ENCODE results near the gene MEIS2. TPM values are rescaled to one million over a fixed set of nuclear protein-coding genes. Genes with fewer than 3 reads are reported as not detected.

The MEIS2 gene
- total and polyA plus RNA-seq, 2 donors (not counting 3 experiments of a cell fraction or from before 2014, with no cell fraction given) = 22.5 to 26.2 TPM

GRCh38 chr15:36899696-36900095 is 200.7 kb downstream of the MEIS2 start:
- H3K9ac ChIP-seq (replicated peaks; ENCODE audit: extremely low read depth, insufficient read depth, low read length) = no peak overlapping the region
- intact Hi-C loops (cut with micrococcal nuclease) = no loop called here
- dilution Hi-C loops (cut with MboI; ENCODE audit: extremely low pct_ligation_motif_present, low sequenced_read_pairs) = no loop called here
- no peak for FAIRE-seq
- CTCF ChIA-PET = interaction anchor here (1.6 kb wide), 2 partner anchors 8 to 236 kb away, joined by 4 to 5 read pairs; no protein-coding TSS in a partner anchor
- BruUV-seq (replicated peaks) = no TSS peak
- no peaks in the 10 kb centered on the region for H3K79me2 ChIP-seq (ENCODE audit: control insufficient read depth, insufficient read depth, low read length)
- H3K36me3 ChIP-seq (ENCODE audit: control insufficient read depth in 2 of 2, extremely low read depth in 1 of 2, insufficient read depth in 2 of 2, low read length in 2 of 2) = peaks cover 0 to 2% of the 10 kb centered on the region in 2 experiments
- no peaks in the 10 kb centered on the region for H3K4me1 ChIP-seq (ENCODE audit: control insufficient read depth, extremely low read depth, insufficient read depth, low read length)
- H3K27me3 ChIP-seq (ENCODE audit: control insufficient read depth in 2 of 2, insufficient read depth in 2 of 2, low read length in 2 of 2) = no peaks in the 10 kb centered on the region
- H3K9me1 ChIP-seq (replicated peaks; ENCODE audit: control insufficient read depth, extremely low read depth, insufficient read depth, low read length) = no peaks in the 10 kb centered on the region
- no peak overlapping the region for H3K27ac ChIP-seq (ENCODE audit: insufficient read depth, low read depth, low read length)
- H3K9me3 ChIP-seq (replicated peaks; ENCODE audit: control insufficient read depth, insufficient read depth, low read length) = no peaks in the 10 kb centered on the region
- POLR2A ChIA-PET = no interaction called here
- no peaks in the 10 kb centered on the region for H4K20me1 ChIP-seq (replicated peaks; ENCODE audit: control insufficient read depth, extremely low read depth, insufficient read depth, low read length)
- H3K4me3 ChIP-seq (replicated peaks in 1 of 3; ENCODE audit: insufficient read depth in 1 of 3, low read depth in 1 of 3, low read length in 3 of 3) = no peak overlapping the region
- H3K4me2 ChIP-seq (ENCODE audit: insufficient read depth, low read length) = no peak overlapping the region
- TF ChIP-seq POLR2A (IDR thresholded peaks at IDR 0.05; ENCODE audit: low read depth, low read length) (no peak), EZH2 (IDR thresholded peaks at IDR 0.05; ENCODE audit: borderline replicate concordance, low read depth, low read length, severe bottlenecking) (no peak), GATA2 (IDR thresholded peaks at IDR 0.05; ENCODE audit: insufficient read depth, insufficient read length, low read depth, low read length) (no peak), MYC (IDR thresholded peaks at IDR 0.05; ENCODE audit: low read depth, low read length) (no peak), FOS (IDR thresholded peaks at IDR 0.05; ENCODE audit: borderline replicate concordance, insufficient read depth, low read length) (no peak), JUN (IDR thresholded peaks at IDR 0.05; ENCODE audit: borderline replicate concordance, insufficient read depth, insufficient read length, low read depth) (no peak), POLR2AphosphoS5 (IDR thresholded peaks at IDR 0.05; ENCODE audit: insufficient read depth, low read depth, low read length) (no peak)
- TF ChIP-seq, protein P1, sequence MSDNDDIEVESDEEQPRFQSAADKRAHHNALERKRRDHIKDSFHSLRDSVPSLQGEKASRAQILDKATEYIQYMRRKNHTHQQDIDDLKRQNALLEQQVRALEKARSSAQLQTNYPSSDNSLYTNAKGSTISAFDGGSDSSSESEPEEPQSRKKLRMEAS (IDR thresholded peaks at IDR 0.05; ENCODE audit: insufficient read depth, insufficient read length) = no peak
- TF ChIP-seq, protein P2, sequence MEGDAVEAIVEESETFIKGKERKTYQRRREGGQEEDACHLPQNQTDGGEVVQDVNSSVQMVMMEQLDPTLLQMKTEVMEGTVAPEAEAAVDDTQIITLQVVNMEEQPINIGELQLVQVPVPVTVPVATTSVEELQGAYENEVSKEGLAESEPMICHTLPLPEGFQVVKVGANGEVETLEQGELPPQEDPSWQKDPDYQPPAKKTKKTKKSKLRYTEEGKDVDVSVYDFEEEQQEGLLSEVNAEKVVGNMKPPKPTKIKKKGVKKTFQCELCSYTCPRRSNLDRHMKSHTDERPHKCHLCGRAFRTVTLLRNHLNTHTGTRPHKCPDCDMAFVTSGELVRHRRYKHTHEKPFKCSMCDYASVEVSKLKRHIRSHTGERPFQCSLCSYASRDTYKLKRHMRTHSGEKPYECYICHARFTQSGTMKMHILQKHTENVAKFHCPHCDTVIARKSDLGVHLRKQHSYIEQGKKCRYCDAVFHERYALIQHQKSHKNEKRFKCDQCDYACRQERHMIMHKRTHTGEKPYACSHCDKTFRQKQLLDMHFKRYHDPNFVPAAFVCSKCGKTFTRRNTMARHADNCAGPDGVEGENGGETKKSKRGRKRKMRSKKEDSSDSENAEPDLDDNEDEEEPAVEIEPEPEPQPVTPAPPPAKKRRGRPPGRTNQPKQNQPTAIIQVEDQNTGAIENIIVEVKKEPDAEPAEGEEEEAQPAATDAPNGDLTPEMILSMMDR (IDR thresholded peaks at IDR 0.05; ENCODE audit: extremely low read depth in 1 of 2, insufficient read depth in 1 of 2, low read depth in 1 of 2, low read length in 2 of 2) = no peak
- no peak overlapping the region for H2AFZ ChIP-seq (ENCODE audit: low read depth, low read length)
- DNase-seq (ENCODE audit: low read depth, low spot score) = no peak
